PC-3 (cell line): ENCODE measurements around the gene SGCD. TPM values are rescaled to one million over a fixed set of nuclear protein-coding genes. Genes with fewer than 3 reads are reported as not detected.

Source experiments
- ATAC-seq: fragments of 200-7000 bp; cut with Tn5 transposase; 2 replicates; pipeline ENCODE4 v1.9.1; 2020; ENCODE audit warnings: mild to moderate bottlenecking, moderate library complexity
- BruUV-seq: library from RNA; stranded (reverse); fragments of 400-500 nt; replicated peaks from 2 replicates; lab custom pipeline; 2021; lab: Mats Ljungman, UMichigan
- CTCF ChIA-PET: fragments of 300-600 bp; sonication (Branson Sonifier 250); formaldehyde crosslinking; loops from one replicate; lab custom pipeline; 2022; ENCODE audit warnings: antibody characterized with exemption; lab: Charles Lee
- POLR2A ChIA-PET: fragments of 300-600 bp; sonication (Branson Sonifier 250); formaldehyde crosslinking; loops from one replicate; lab custom pipeline; 2022; ENCODE audit warnings: antibody characterized with exemption; ENCODE audit not compliant: unreplicated experiment; lab: Charles Lee
- DNase-seq: peaks from one replicate; pipeline ENCODE4 v3.0.0-alpha.2; 2015
- H2AFZ ChIP-seq: fragments of 300-600 bp; sonication (generic); 2 replicates; pipeline ENCODE4 v1.6.0; 2016; ENCODE audit warnings: antibody characterized with exemption, low read length
- H3F3A ChIP-seq: fragments of 300-600 bp; sonication (generic); one replicate; pipeline ENCODE4 v1.6.0; 2017; ENCODE audit warnings: antibody characterized with exemption, low read length, control low read depth, mild to moderate bottlenecking; ENCODE audit not compliant: unreplicated experiment
- H3K27ac ChIP-seq: fragments of 300-600 bp; sonication (generic); 2 replicates; pipeline ENCODE4 v1.5.1; 2016; ENCODE audit warnings: mild to moderate bottlenecking, low read length
- H3K27me3 ChIP-seq: fragments of 300-600 bp; sonication (generic); 2 replicates; pipeline ENCODE4 v1.6.1; 2016; ENCODE audit warnings: low read length, mixed read lengths
- H3K36me3 ChIP-seq: fragments of 300-600 bp; sonication (generic); 2 replicates; pipeline ENCODE4 v1.6.1; 2016; ENCODE audit warnings: low read depth, mixed run types, low read length, mixed read lengths
- H3K4me1 ChIP-seq: fragments of 300-600 bp; sonication (generic); 2 replicates; pipeline ENCODE4 v1.5.1; 2016; ENCODE audit warnings: low read length; ENCODE audit not compliant: insufficient read depth
- H3K4me2 ChIP-seq: fragments of 300-600 bp; sonication (generic); 2 replicates; pipeline ENCODE4 v1.6.0; 2016; ENCODE audit warnings: low read length
- H3K4me3 ChIP-seq: fragments of 300-600 bp; sonication (generic); 2 replicates; pipeline ENCODE4 v1.5.1; 2016; ENCODE audit warnings: mild to moderate bottlenecking, low read length, mixed read lengths
- H3K79me2 ChIP-seq: fragments of 300-600 bp; sonication (generic); 2 replicates; pipeline ENCODE4 v1.6.1; 2017; ENCODE audit warnings: low read length, mixed read lengths
- H3K9ac ChIP-seq: fragments of 300-600 bp; sonication (generic); 2 replicates; pipeline ENCODE4 v1.6.0; 2016; ENCODE audit warnings: mild to moderate bottlenecking, low read length
- H3K9me2 ChIP-seq: fragments of 300-600 bp; sonication (generic); replicated peaks from 2 replicates; pipeline ENCODE4 v1.6.1; 2016; ENCODE audit warnings: mixed run types, low read length, mixed read lengths
- H3K9me3 ChIP-seq: fragments of 300-600 bp; sonication (generic); 2 replicates; pipeline ENCODE4 v1.6.1; 2016; ENCODE audit warnings: low read length, mixed read lengths
- H4K20me1 ChIP-seq: fragments of 300-600 bp; sonication (generic); 2 replicates; pipeline ENCODE4 v1.6.1; 2016; ENCODE audit warnings: low read length, mixed read lengths
- CTCF ChIP-seq: fragments of 300-600 bp; sonication (generic); conservative IDR thresholded peaks from 2 replicates; pipeline ENCODE4 v1.5.1; 2017; ENCODE audit warnings: antibody characterized with exemption, low read depth, mild to moderate bottlenecking, low read length
- EZH2 ChIP-seq: fragments of 300-600 bp; sonication (generic); IDR thresholded peaks from one replicate; pipeline ENCODE4 v1.6.1; 2017; ENCODE audit warnings: antibody characterized with exemption, mild to moderate bottlenecking, low read length; ENCODE audit not compliant: unreplicated experiment
- EZH2phosphoT487 ChIP-seq: fragments of 300-600 bp; sonication (generic); IDR thresholded peaks from 2 replicates; pipeline ENCODE4 v1.6.1; 2018; ENCODE audit warnings: mild to moderate bottlenecking, antibody characterized with exemption, low read length, borderline replicate concordance
- intact Hi-C: fragments of 100-400 bp; cut with micrococcal nuclease; formaldehyde crosslinking; loops from 2 replicates; pipeline ENCODE4 v1.9.0; 2023
- total RNA-seq: library from RNA; depleted of rRNA; stranded (reverse); fragments of >200 nt; gene quantifications from 2 replicates; pipeline ENCODE4 v1.2.3, GENCODE V29; 2014

The SGCD gene
- total RNA-seq, 1 experiment from 2014 or later: 0.15 TPM

GRCh38 chr5:156376751-156377150, 49.8 kb downstream of the SGCD start:
- Histone ChIP-seq H3K4me2 (no peak overlapping the region), H3K36me3 (no peaks in the 10 kb centered on the region), H3F3A (no peaks in the 10 kb centered on the region), H3K4me3 (no peak overlapping the region), H3K9me3 (no peaks in the 10 kb centered on the region), H3K27me3 (no peaks in the 10 kb centered on the region), H3K9ac (no peak overlapping the region), H3K9me2 (no peaks in the 10 kb centered on the region), H3K27ac (no peak overlapping the region), H4K20me1 (no peaks in the 10 kb centered on the region), H2AFZ (no peak overlapping the region), H3K79me2 (no peaks in the 10 kb centered on the region), H3K4me1 (no peaks in the 10 kb centered on the region)
- ATAC-seq (no peak), DNase-seq (no peak)
- no TSS peak for BruUV-seq
- CTCF ChIA-PET: no interaction called here
- intact Hi-C loops: no loop called here
- POLR2A ChIA-PET: no interaction called here
- no peak for TF ChIP-seq CTCF
- no peak for TF ChIP-seq EZH2phosphoT487
- no peak for TF ChIP-seq EZH2

- Histone ChIP-seq H3K4me1 (no peaks in the 10 kb centered on the region), H3K9me3 (no peaks in the 10 kb centered on the region), H2AFZ (no peak overlapping the region), H3K4me2 (no peak overlapping the region), H3K9me2 (no peaks in the 10 kb centered on the region), H3K79me2 (no peaks in the 10 kb centered on the region), H3K4me3 (no peak overlapping the region), H3F3A (no peaks in the 10 kb centered on the region), H3K9ac (no peak overlapping the region), H3K36me3 (no peaks in the 10 kb centered on the region), H4K20me1 (no peaks in the 10 kb centered on the region), H3K27ac (no peak overlapping the region), H3K27me3 (no peaks in the 10 kb centered on the region)
- ChIA-PET POLR2A (no interaction called here), CTCF (no interaction called here)
- BruUV-seq: no TSS peak
- intact Hi-C loops: no loop called here
- TF ChIP-seq EZH2phosphoT487: no peak
- no peak for TF ChIP-seq EZH2
- TF ChIP-seq CTCF: no peak
- no peak for ATAC-seq
- DNase-seq: no peak
These were observed 51.2 kb downstream of the SGCD start for GRCh38 chr5:156378159-156378558.

- Histone ChIP-seq H2AFZ (no peak overlapping the region), H3F3A (no peaks in the 10 kb centered on the region), H3K79me2 (no peaks in the 10 kb centered on the region), H3K4me1 (no peaks in the 10 kb centered on the region), H3K27me3 (no peaks in the 10 kb centered on the region), H3K27ac (no peak overlapping the region), H3K4me3 (no peak overlapping the region), H3K36me3 (no peaks in the 10 kb centered on the region), H3K9me3 (no peaks in the 10 kb centered on the region), H3K4me2 (no peak overlapping the region), H3K9ac (no peak overlapping the region), H4K20me1 (no peaks in the 10 kb centered on the region), H3K9me2 (no peaks in the 10 kb centered on the region)
- TF ChIP-seq CTCF (no peak), EZH2 (no peak), EZH2phosphoT487 (no peak)
- ChIA-PET POLR2A (no interaction called here), CTCF (no interaction called here)
- ATAC-seq (no peak), DNase-seq (no peak)
- intact Hi-C loops: no loop called here
- BruUV-seq: no TSS peak
These were observed 52.2 kb downstream of the SGCD start for GRCh38 chr5:156379206-156379605.
